RWPE2 (cell line): ENCODE data around the gene UNC13A.

Experiments
- ATAC-seq: fragments of 200-7000 bp; cut with Tn5 transposase; 3 replicates; pipeline ENCODE4 v1.9.1; 2021; ENCODE audit warnings: low read depth
- DNase-seq: peaks from one replicate; pipeline ENCODE4 v3.0.0-alpha.2; 2020; ENCODE audit warnings: low spot score
- H3K27ac ChIP-seq: fragments of 450-650 bp; 2 replicates; pipeline ENCODE4 v1.5.1; 2017; ENCODE audit warnings: mild to moderate bottlenecking; ENCODE audit not compliant: poor library complexity, severe bottlenecking
- H3K27me3 ChIP-seq: fragments of 250-450 bp; sonication (Bioruptor Pico); 2 replicates; pipeline ENCODE4 v1.5.1; 2021; ENCODE audit warnings: mild to moderate bottlenecking, moderate library complexity; ENCODE audit not compliant: insufficient read depth, poor library complexity, severe bottlenecking
- H3K36me3 ChIP-seq: fragments of 250-450 bp; sonication (Bioruptor Pico); 2 replicates; pipeline ENCODE4 v1.5.1; 2020; ENCODE audit warnings: low read depth, mild to moderate bottlenecking, moderate library complexity
- H3K4me1 ChIP-seq: fragments of 250-450 bp; sonication (Bioruptor Pico); 2 replicates; pipeline ENCODE4 v1.5.1; 2021; ENCODE audit warnings: mild to moderate bottlenecking, moderate library complexity; ENCODE audit not compliant: insufficient read depth, poor library complexity, severe bottlenecking
- H3K4me3 ChIP-seq: fragments of 250-450 bp; sonication (Bioruptor Pico); 2 replicates; pipeline ENCODE4 v1.5.1; 2021; ENCODE audit warnings: mild to moderate bottlenecking, moderate library complexity; ENCODE audit not compliant: severe bottlenecking
- H3K9me3 ChIP-seq: fragments of 250-450 bp; sonication (Bioruptor Pico); 2 replicates; pipeline ENCODE4 v1.5.1; 2021; ENCODE audit warnings: mild to moderate bottlenecking, moderate library complexity; ENCODE audit not compliant: severe bottlenecking
- TF ChIP-seq, protein P1 (sequence below): fragments of 450-650 bp; IDR thresholded peaks from one replicate; pipeline ENCODE4 v1.5.1; 2017; ENCODE audit warnings: mild to moderate bottlenecking, moderate library complexity; ENCODE audit not compliant: poor library complexity, severe bottlenecking

Gene UNC13A

DNA sequence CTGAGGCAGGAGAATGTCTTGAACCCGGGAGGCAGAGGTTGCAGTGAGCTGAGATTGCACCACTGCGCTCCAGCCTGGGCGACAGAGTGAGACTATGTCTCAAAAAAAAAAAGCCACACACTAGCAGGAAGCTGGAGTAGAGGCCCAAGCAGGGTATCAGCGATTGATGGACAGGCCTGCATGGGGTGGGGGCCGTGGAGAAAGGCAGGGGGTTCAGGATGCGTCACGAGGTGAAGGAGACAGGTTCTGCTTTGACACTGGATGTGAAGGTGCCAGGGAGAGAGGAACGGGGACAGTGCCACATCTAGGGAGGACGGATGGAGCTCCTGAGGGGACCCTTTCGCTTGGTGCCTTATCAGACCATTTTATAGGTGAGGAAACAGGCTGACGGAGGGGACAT, 125.6 kb downstream of the UNC13A start:
- Histone ChIP-seq H3K4me3 (no peak overlapping the region), H3K27me3 (no peaks in the 10 kb centered on the region), H3K36me3 (peaks cover 94% of the 10 kb centered on the region), H3K4me1 (peaks cover 12% of the 10 kb centered on the region), H3K9me3 (no peaks in the 10 kb centered on the region), H3K27ac (no peak overlapping the region)
- TF ChIP-seq, protein P1, sequence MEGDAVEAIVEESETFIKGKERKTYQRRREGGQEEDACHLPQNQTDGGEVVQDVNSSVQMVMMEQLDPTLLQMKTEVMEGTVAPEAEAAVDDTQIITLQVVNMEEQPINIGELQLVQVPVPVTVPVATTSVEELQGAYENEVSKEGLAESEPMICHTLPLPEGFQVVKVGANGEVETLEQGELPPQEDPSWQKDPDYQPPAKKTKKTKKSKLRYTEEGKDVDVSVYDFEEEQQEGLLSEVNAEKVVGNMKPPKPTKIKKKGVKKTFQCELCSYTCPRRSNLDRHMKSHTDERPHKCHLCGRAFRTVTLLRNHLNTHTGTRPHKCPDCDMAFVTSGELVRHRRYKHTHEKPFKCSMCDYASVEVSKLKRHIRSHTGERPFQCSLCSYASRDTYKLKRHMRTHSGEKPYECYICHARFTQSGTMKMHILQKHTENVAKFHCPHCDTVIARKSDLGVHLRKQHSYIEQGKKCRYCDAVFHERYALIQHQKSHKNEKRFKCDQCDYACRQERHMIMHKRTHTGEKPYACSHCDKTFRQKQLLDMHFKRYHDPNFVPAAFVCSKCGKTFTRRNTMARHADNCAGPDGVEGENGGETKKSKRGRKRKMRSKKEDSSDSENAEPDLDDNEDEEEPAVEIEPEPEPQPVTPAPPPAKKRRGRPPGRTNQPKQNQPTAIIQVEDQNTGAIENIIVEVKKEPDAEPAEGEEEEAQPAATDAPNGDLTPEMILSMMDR: no peak
- no peak for ATAC-seq
- no peak for DNase-seq

DNA sequence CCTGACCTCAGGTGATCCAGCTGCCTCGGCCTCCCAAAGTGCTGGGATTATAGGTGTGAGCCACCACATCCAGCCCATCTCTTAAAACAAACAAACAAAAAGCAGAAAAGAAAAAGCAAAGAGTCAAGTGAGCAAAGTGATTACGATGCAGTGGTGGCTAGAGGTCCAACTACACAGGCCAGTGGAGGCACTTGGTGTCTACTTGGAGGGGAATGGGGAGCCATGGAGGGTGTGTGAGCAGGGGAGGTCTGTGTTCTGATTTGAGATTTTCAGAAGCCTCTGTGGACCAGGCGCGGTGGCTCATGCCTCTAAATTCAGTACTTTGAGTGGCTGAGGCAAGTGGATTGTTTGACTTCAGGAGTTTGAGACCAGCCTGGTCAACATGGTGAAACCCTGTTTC, 126.1 kb downstream of the UNC13A start:
- TF ChIP-seq, protein P1: no peak
- ATAC-seq (no peak), DNase-seq (no peak)
- Histone ChIP-seq H3K4me3 (no peak overlapping the region), H3K4me1 (peaks cover 12% of the 10 kb centered on the region), H3K27me3 (no peaks in the 10 kb centered on the region), H3K27ac (no peak overlapping the region), H3K9me3 (no peaks in the 10 kb centered on the region), H3K36me3 (peaks cover 94% of the 10 kb centered on the region)

DNA sequence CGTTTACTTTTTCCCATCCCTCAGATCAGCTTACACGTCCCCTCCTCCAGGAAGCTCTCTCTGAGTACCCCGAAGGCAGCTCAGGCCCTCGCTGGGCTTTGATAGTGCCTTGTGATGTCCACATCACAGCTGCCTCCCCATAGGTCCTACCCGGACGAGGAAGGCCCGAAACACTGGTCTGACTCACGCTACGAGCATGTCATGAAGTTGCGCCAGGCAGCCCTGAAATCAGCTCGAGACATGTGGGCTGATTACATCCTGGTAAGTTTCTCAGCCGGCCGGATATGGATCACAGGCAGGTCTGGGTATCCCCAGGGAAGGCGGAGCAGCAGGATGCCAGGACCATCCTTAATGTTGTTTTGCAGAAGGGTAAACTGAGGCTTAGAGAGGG, 128.0 kb downstream of the UNC13A start:
- Histone ChIP-seq H3K27ac (peak overlapping the region; percentile 87), H3K27me3 (no peaks in the 10 kb centered on the region), H3K4me1 (peaks cover 15% of the 10 kb centered on the region), H3K4me3 (no peak overlapping the region), H3K9me3 (no peaks in the 10 kb centered on the region), H3K36me3 (peaks cover 79% of the 10 kb centered on the region)
- peak; percentile 91 for DNase-seq
- TF ChIP-seq, protein P1: no peak
- peak; percentile 90 for ATAC-seq

DNA sequence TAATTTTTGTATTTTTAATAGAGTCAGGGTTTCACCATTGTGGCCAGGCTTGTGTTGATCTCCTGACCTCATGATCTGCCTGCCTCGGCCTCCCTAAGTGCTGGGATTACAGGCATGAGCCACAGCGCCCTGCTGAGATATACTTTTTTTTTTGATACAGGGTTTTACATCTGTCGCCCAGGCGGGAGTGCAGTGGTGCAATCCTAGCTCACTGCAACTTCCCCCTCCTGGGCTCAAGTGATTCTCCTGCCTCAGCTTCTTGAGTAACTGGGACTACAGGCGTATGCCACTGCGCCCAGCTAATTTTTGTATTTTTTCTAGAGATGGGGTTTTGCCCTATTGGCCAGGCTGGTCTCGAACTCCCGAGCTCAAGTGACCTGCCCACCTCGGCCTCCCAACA, 130.7 kb downstream of the UNC13A start:
- no peak for ATAC-seq
- no peak for DNase-seq
- H3K4me3 ChIP-seq: no peak overlapping the region
- no peaks in the 10 kb centered on the region for H3K27me3 ChIP-seq
- H3K27ac ChIP-seq: no peak overlapping the region
- H3K36me3 ChIP-seq: peaks cover 58% of the 10 kb centered on the region
- peaks cover 19% of the 10 kb centered on the region for H3K4me1 ChIP-seq
- TF ChIP-seq, protein P1: no peak
- no peaks in the 10 kb centered on the region for H3K9me3 ChIP-seq

DNA sequence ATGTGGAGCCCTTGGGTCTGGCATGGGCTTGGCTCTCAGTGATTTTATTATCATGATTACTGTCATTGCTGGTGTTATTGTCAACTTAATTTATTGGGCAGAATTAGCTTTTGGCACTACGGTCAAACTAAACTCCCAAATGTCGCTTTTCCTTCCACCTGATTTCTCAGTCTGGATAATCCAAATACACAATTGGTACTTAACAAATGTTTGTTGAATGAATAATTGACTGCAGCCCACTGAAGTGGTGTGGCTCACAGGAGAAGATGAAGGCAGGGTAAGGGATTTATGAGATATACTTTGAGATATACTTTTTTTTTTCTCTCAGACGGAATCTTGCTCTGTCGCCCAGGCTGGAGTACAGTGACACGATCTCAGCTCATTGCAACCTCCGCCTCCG, 131.2 kb downstream of the UNC13A start:
- peak overlapping the region; percentile 96 for H3K4me3 ChIP-seq
- TF ChIP-seq, protein P1: no peak
- peaks cover 19% of the 10 kb centered on the region for H3K4me1 ChIP-seq
- H3K27me3 ChIP-seq: no peaks in the 10 kb centered on the region
- H3K9me3 ChIP-seq: no peaks in the 10 kb centered on the region
- DNase-seq (no peak), ATAC-seq (no peak)
- peak overlapping the region; percentile 59 for H3K27ac ChIP-seq
- H3K36me3 ChIP-seq: peaks cover 53% of the 10 kb centered on the region
